ENCODE data around the gene CEACAM3. TPM values are rescaled to one million over a fixed set of nuclear protein-coding genes. Genes with fewer than 3 reads are reported as not detected.

The CEACAM3 gene
- total and polyA plus RNA-seq, 9 of the 15 experiments (the other 6 are each of a cell fraction or from before 2014, with no cell fraction given): not detected

GRCh38 chr19:41848666-41849065 is 52.3 kb downstream of the CEACAM3 start:
- Histone ChIP-seq H3K9ac (ENCODE audit: insufficient read depth in 1 of 2, low read depth in 2 of 2, low read length in 2 of 2) (no peak overlapping the region), H3K4me3 (no peak overlapping the region), H3K4me2 (ENCODE audit: insufficient read depth, low read length) (no peak overlapping the region), H3K27me3 (ENCODE audit: control insufficient read depth in 2 of 2, insufficient read depth in 2 of 2, low read length in 2 of 2) (peaks cover 9 to 19% of the 10 kb centered on the region in 2 experiments; a peak in 4 of 5 replicates), H3K27ac (ENCODE audit: extremely low read depth, low read depth, low read length) (no peak overlapping the region), H4K20me1 (replicated peaks; ENCODE audit: control insufficient read depth, insufficient read depth, low read length) (no peaks in the 10 kb centered on the region), H2AFZ (ENCODE audit: low read depth, low read length) (no peak overlapping the region), H3K9me3 (replicated peaks; ENCODE audit: control insufficient read depth, insufficient read depth, low read depth, low read length) (peaks cover 2% of the 10 kb centered on the region; the same call in 1 of the 2 replicates), H3K36me3 (ENCODE audit: control insufficient read depth, insufficient read depth, low read length) (no peaks in the 10 kb centered on the region), H3K4me1 (replicated peaks in 1 of 2; ENCODE audit: control insufficient read depth in 2 of 2, insufficient read depth in 2 of 2, low read length in 2 of 2) (peaks cover 4 to 21% of the 10 kb centered on the region in 2 experiments; a peak in 4 of 5 replicates), H3K9me1 (ENCODE audit: control insufficient read depth, insufficient read depth, low read length) (no peaks in the 10 kb centered on the region), H3K79me2 (ENCODE audit: control insufficient read depth, insufficient read depth, low read length) (no peaks in the 10 kb centered on the region)
- no peak for FAIRE-seq
- in situ Hi-C loops (cut with MboI): no loop called here
- intact Hi-C loops (cut with micrococcal nuclease): no loop called here
- CTCF ChIA-PET (ENCODE audit: low intra/inter-chr PET ratio): no interaction called here
- 19% methylated on average over 6 of the region's 6 CpGs for WGBS (ENCODE audit: insufficient coverage, low coverage, missing lambda C conversion rate)
- peak in 1 of 4 experiments; percentile 3 for DNase-seq (ENCODE audit: extremely low read depth in 1 of 4, low spot score in 3 of 4)
- POLR2A ChIA-PET: no interaction called here
- BruUV-seq (replicated peaks): no TSS peak
- ATAC-seq: no peak
- no peak for TF ChIP-seq ZNF586 (CRISPR knock-in tag; conservative IDR thresholded peaks at IDR 0.05)
- TF ChIP-seq TCF15 (CRISPR knock-in tag; IDR thresholded peaks at IDR 0.05): no peak
- TF ChIP-seq REST (IDR thresholded peaks at IDR 0.05; ENCODE audit: borderline replicate concordance): no peak
- TF ChIP-seq REST (CRISPR knock-in tag; IDR thresholded peaks at IDR 0.05; ENCODE audit: low read depth): no peak
- TF ChIP-seq ZKSCAN8 (CRISPR knock-in tag; IDR thresholded peaks at IDR 0.05): no peak
- no peak for TF ChIP-seq RBBP5 (IDR thresholded peaks at IDR 0.05; ENCODE audit: borderline replicate concordance, insufficient read depth, low read length, poor library complexity, severe bottlenecking)
- TF ChIP-seq ZNF583 (CRISPR knock-in tag; IDR thresholded peaks at IDR 0.05): no peak
- no peak for TF ChIP-seq ZNF668 (CRISPR knock-in tag; IDR thresholded peaks at IDR 0.05)
- no peak for TF ChIP-seq SNAPC5 (CRISPR knock-in tag; IDR thresholded peaks at IDR 0.05)
- no peak for TF ChIP-seq NFIC (IDR thresholded peaks at IDR 0.05)
- TF ChIP-seq DNMT1 (IDR thresholded peaks at IDR 0.05): no peak
- TF ChIP-seq NR0B1 (IDR thresholded peaks at IDR 0.05; ENCODE audit: partially characterized antibody): no peak
- TF ChIP-seq CEBPB (tag; IDR thresholded peaks at IDR 0.05): no peak
- no peak for TF ChIP-seq ZC3H11A (IDR thresholded peaks at IDR 0.05; ENCODE audit: low read depth, low read length)
- no peak for TF ChIP-seq RNF2 (IDR thresholded peaks at IDR 0.05)
- TF ChIP-seq MAFK (IDR thresholded peaks at IDR 0.05; ENCODE audit: low read length): no peak

All from K562 (cell line).